H9 (cell line): Measurements from ENCODE around the gene IRX5. TPM values are rescaled to one million over a fixed set of nuclear protein-coding genes. Genes with fewer than 3 reads are reported as not detected.

Experiments used
- DNase-seq: peaks from one replicate; pipeline ENCODE4 v3.0.0-alpha.2; 2017
- H2AFZ ChIP-seq: one replicate; pipeline ENCODE4 v1.6.1; 2013; ENCODE audit warnings: mild to moderate bottlenecking, low read length, control low read depth, moderate library complexity
- H2AK5ac ChIP-seq: 2 replicates; pipeline ENCODE4 v1.6.1; 2013; ENCODE audit warnings: low read length, control low read depth, mixed read lengths; ENCODE audit not compliant: insufficient read length
- H2BK120ac ChIP-seq: one replicate; pipeline ENCODE4 v1.6.1; 2013; ENCODE audit warnings: low read depth, mild to moderate bottlenecking, low read length, control low read depth, inconsistent platforms; ENCODE audit not compliant: poor library complexity, severe bottlenecking
- H2BK12ac ChIP-seq: 2 replicates; pipeline ENCODE4 v1.6.1; 2013; ENCODE audit warnings: low read length, control low read depth, mixed read lengths, low read depth; ENCODE audit not compliant: insufficient read length
- H2BK15ac ChIP-seq: 2 replicates; pipeline ENCODE4 v1.6.1; 2013; ENCODE audit warnings: low read depth, low read length, control low read depth
- H2BK20ac ChIP-seq: one replicate; pipeline ENCODE4 v1.6.1; 2013; ENCODE audit warnings: low read depth, mild to moderate bottlenecking, low read length, control low read depth, inconsistent platforms; ENCODE audit not compliant: poor library complexity, severe bottlenecking
- H2BK5ac ChIP-seq: 2 replicates; pipeline ENCODE4 v1.6.1; 2013; ENCODE audit warnings: low read length, control low read depth, mixed read lengths; ENCODE audit not compliant: insufficient read length
- H3K14ac ChIP-seq: 2 replicates; pipeline ENCODE4 v1.6.1; 2013; ENCODE audit warnings: low read length, control low read depth; ENCODE audit not compliant: insufficient read depth
- H3K18ac ChIP-seq: 2 replicates; pipeline ENCODE4 v1.6.1; 2013; ENCODE audit warnings: low read depth, mild to moderate bottlenecking, mixed read lengths, low read length, control low read depth; ENCODE audit not compliant: insufficient read length
- H3K23ac ChIP-seq: 2 replicates; pipeline ENCODE4 v1.6.1; 2013; ENCODE audit warnings: low read length, control low read depth, mixed read lengths, low read depth; ENCODE audit not compliant: insufficient read length
- H3K23me2 ChIP-seq: 2 replicates; pipeline ENCODE4 v1.6.1; 2013; ENCODE audit warnings: low read depth, mild to moderate bottlenecking, mixed read lengths, low read length, control low read depth; ENCODE audit not compliant: insufficient read length, poor library complexity, severe bottlenecking
- H3K27ac ChIP-seq: 2 replicates; pipeline ENCODE4 v1.5.1; 2013; ENCODE audit warnings: low read length, control low read depth, mixed read lengths, low read depth; ENCODE audit not compliant: insufficient read length
- H3K27me3 ChIP-seq: 2 replicates; pipeline ENCODE4 v1.6.1; 2013; ENCODE audit warnings: low read length, control low read depth, inconsistent platforms; ENCODE audit not compliant: insufficient read depth
- H3K4ac ChIP-seq: 2 replicates; pipeline ENCODE4 v1.6.1; 2013; ENCODE audit warnings: low read depth, mild to moderate bottlenecking, control low read depth, inconsistent platforms, low read length, moderate library complexity
- H3K4me1 ChIP-seq: 2 replicates; pipeline ENCODE4 v1.6.1; 2013; ENCODE audit warnings: low read length, control low read depth, inconsistent platforms; ENCODE audit not compliant: insufficient read depth
- H3K4me2 ChIP-seq: 2 replicates; pipeline ENCODE4 v1.6.1; 2013; ENCODE audit warnings: low read length, control low read depth, mixed read lengths; ENCODE audit not compliant: insufficient read length, insufficient read depth
- H3K56ac ChIP-seq: 2 replicates; pipeline ENCODE4 v1.6.1; 2013; ENCODE audit warnings: low read depth, mild to moderate bottlenecking, mixed read lengths, low read length, control low read depth; ENCODE audit not compliant: insufficient read length
- H3K79me1 ChIP-seq: 2 replicates; pipeline ENCODE4 v1.6.1; 2013; ENCODE audit warnings: low read depth, mild to moderate bottlenecking, moderate library complexity, low read length, control low read depth, inconsistent platforms; ENCODE audit not compliant: insufficient read depth, poor library complexity, severe bottlenecking
- H3K79me2 ChIP-seq: 2 replicates; pipeline ENCODE4 v1.6.1; 2013; ENCODE audit warnings: low read length, control low read depth, inconsistent platforms; ENCODE audit not compliant: insufficient read depth
- H3K9ac ChIP-seq: 2 replicates; pipeline ENCODE4 v1.6.1; 2013; ENCODE audit warnings: low read length, control low read depth, mixed read lengths; ENCODE audit not compliant: insufficient read length; ENCODE audit errors: extremely low read depth
- H3K9me3 ChIP-seq: one replicate; pipeline ENCODE4 v1.6.1; 2013; ENCODE audit warnings: low read depth, low read length, inconsistent platforms; ENCODE audit not compliant: control insufficient read depth
- H3T11ph ChIP-seq: one replicate; pipeline ENCODE4 v1.6.1; 2013; ENCODE audit warnings: mild to moderate bottlenecking, low read length, control low read depth, inconsistent platforms
- H4K20me1 ChIP-seq: one replicate; pipeline ENCODE4 v1.6.1; 2013; ENCODE audit not compliant: control insufficient read depth, insufficient read length, insufficient read depth
- H4K5ac ChIP-seq: 2 replicates; pipeline ENCODE4 v1.6.1; 2013; ENCODE audit warnings: low read depth, mild to moderate bottlenecking, mixed read lengths, low read length, control low read depth; ENCODE audit not compliant: insufficient read length
- H4K8ac ChIP-seq: replicated peaks from 2 replicates; pipeline ENCODE4 v1.6.1; 2013; ENCODE audit warnings: low read length, control low read depth, mixed read lengths, low read depth; ENCODE audit not compliant: insufficient read length
- H4K91ac ChIP-seq: 2 replicates; pipeline ENCODE4 v1.6.1; 2013; ENCODE audit warnings: low read depth, mild to moderate bottlenecking, moderate library complexity, mixed read lengths, low read length, control low read depth; ENCODE audit not compliant: insufficient read length
- H3K27ac Mint-ChIP-seq, 3 experiments: 2 replicates in 2 of 3; 3 replicates in 1 of 3; pipeline ENCODE4 v1.8.0; 2020 to 2021; ENCODE audit warnings: mixed read lengths in 3 of 3, mild to moderate bottlenecking in 1 of 3, moderate library complexity in 1 of 3
- H3K27me3 Mint-ChIP-seq: 2 replicates; pipeline ENCODE4 v1.8.0; 2021; ENCODE audit warnings: low read depth, mild to moderate bottlenecking, moderate library complexity, mixed read lengths
- H3K36me3 Mint-ChIP-seq, 3 experiments: 2 replicates in 2 of 3; 3 replicates in 1 of 3; pipeline ENCODE4 v1.8.0; 2020 to 2021; ENCODE audit warnings: low read depth in 3 of 3, mixed read lengths in 3 of 3; ENCODE audit not compliant: insufficient read depth in 1 of 3
- H3K4me1 Mint-ChIP-seq, 2 experiments: 2 replicates each; pipeline ENCODE4 v1.8.0; 2020; ENCODE audit warnings: mixed read lengths in 2 of 2
- H3K4me3 Mint-ChIP-seq, 2 experiments: 2 replicates in 1 of 2; 3 replicates in 1 of 2; pipeline ENCODE4 v1.8.0; 2020 to 2021; ENCODE audit warnings: mild to moderate bottlenecking in 2 of 2, mixed read lengths in 2 of 2, moderate library complexity in 1 of 2
- H3K9me3 Mint-ChIP-seq, 2 experiments: 2 replicates in 1 of 2; 3 replicates in 1 of 2; pipeline ENCODE4 v1.8.0; 2020; ENCODE audit warnings: mild to moderate bottlenecking in 2 of 2, mixed read lengths in 2 of 2, moderate library complexity in 1 of 2
- CTCF ChIP-seq: fragments of 200-600 bp; sonication (generic); conservative IDR thresholded peaks from 3 replicates; pipeline ENCODE4 v1.8.0; 2021; ENCODE audit warnings: antibody characterized with exemption, mild to moderate bottlenecking
- WGBS: extraction: QIAGEN DNeasy Blood & Tissue Kit; methylation state at CpG from one replicate; pipeline ENCODE4 v1.1.7; 2013; ENCODE audit warnings: missing lambda C conversion rate, low lambda C conversion rate, mixed read lengths; ENCODE audit not compliant: insufficient read length; ENCODE audit errors: extremely low coverage; 5-methylcytosine and 5-hydroxymethylcytosine counted together
- total RNA-seq: library from RNA; stranded (reverse); gene quantifications from 2 replicates; pipeline ENCODE4 v1.2.1, GENCODE V29; 2021

Gene IRX5
- total RNA-seq, 1 experiment from 2014 or later, result 0.59 TPM

- H3K9ac ChIP-seq, result no peak overlapping the region
- no peak overlapping the region for H2AFZ ChIP-seq
- no peaks in the 10 kb centered on the region for H3K23me2 ChIP-seq
- no peak overlapping the region for H4K91ac ChIP-seq
- H3K4me1 Mint-ChIP-seq, result no peaks in the 10 kb centered on the region
- H3K9me3 ChIP-seq, result no peaks in the 10 kb centered on the region
- no peak overlapping the region for H2BK12ac ChIP-seq
- DNase-seq, result no peak
- H3K4ac ChIP-seq, result no peak overlapping the region
- H2BK20ac ChIP-seq, result no peak overlapping the region
- no peaks in the 10 kb centered on the region for H3K4me1 ChIP-seq
- no peak overlapping the region for H3K27ac Mint-ChIP-seq
- H3K18ac ChIP-seq, result no peak overlapping the region
- H3K23ac ChIP-seq, result no peak overlapping the region
- H4K8ac ChIP-seq, result no peak overlapping the region
- no peak overlapping the region for H3K4me2 ChIP-seq
- no peak overlapping the region for H3K56ac ChIP-seq
- no peak overlapping the region for H3K27ac ChIP-seq
- peaks cover 0 to 7% of the 10 kb centered on the region in 2 experiments; a peak in 2 of 5 replicates for H3K9me3 Mint-ChIP-seq
- no peak overlapping the region for H3K14ac ChIP-seq
- H2BK5ac ChIP-seq, result no peak overlapping the region
- H3K79me1 ChIP-seq, result no peaks in the 10 kb centered on the region
- TF ChIP-seq CTCF, result no peak
- H3K27me3 Mint-ChIP-seq, result no peaks in the 10 kb centered on the region; the same call in 1 of the 2 replicates
- H2AK5ac ChIP-seq, result no peak overlapping the region
- H4K5ac ChIP-seq, result no peak overlapping the region
- no peaks in the 10 kb centered on the region for H3K79me2 ChIP-seq
- no peaks in the 10 kb centered on the region for H3K27me3 ChIP-seq
- H3K4me3 Mint-ChIP-seq, result no peak overlapping the region
- WGBS, result no CpG with 5 or more reads among the region's 4 CpGs
- H3T11ph ChIP-seq, result no peak overlapping the region
- no peaks in the 10 kb centered on the region for H4K20me1 ChIP-seq
- no peak overlapping the region for H2BK15ac ChIP-seq
- H2BK120ac ChIP-seq, result no peak overlapping the region
- H3K36me3 Mint-ChIP-seq, result peaks cover 0 to 5% (median 0%) of the 10 kb centered on the region in 3 experiments; a peak in 3 of 7 replicates
Measured at GRCh38 chr16:54891346-54891745, 39.3 kb upstream of the IRX5 start.
